ENCODE results near the gene LAG3.

GRCh38 chr12:6826734-6827436, 54.6 kb downstream of the LAG3 start:
- TF ChIP-seq CTCF (IDR thresholded peaks at IDR 0.05; ENCODE audit: insufficient read depth, low read length, poor library complexity, severe bottlenecking) (no peak), EZH2phosphoT487 (conservative IDR thresholded peaks at IDR 0.05; ENCODE audit: low read length) (no peak)
